BJ (cell line): Measurements from ENCODE around the gene SYNJ1. TPM values are rescaled to one million over a fixed set of nuclear protein-coding genes. Genes with fewer than 3 reads are reported as not detected.

Experiments used
- CTCF ChIA-PET: fragments of 350-600 bp; formaldehyde crosslinking; extraction: SDS; loops from one replicate; lab custom pipeline; 2021; ENCODE audit warnings: antibody characterized with exemption, inconsistent platforms; lab: Yijun Ruan, JAX
- POLR2A ChIA-PET: fragments of 300-600 bp; sonication (Branson Sonifier 250); formaldehyde crosslinking; extraction: SDS; loops from one replicate; lab custom pipeline; 2021; ENCODE audit warnings: antibody characterized with exemption; lab: Charles Lee
- DNase-seq: peaks from one replicate; pipeline ENCODE4 v3.0.0-alpha.2; 2011; ENCODE audit warnings: low read depth
- H3K27me3 ChIP-seq: 2 replicates; pipeline ENCODE4 v1.6.0; 2011; ENCODE audit warnings: low read length; ENCODE audit not compliant: control insufficient read depth, insufficient read depth
- H3K36me3 ChIP-seq: 2 replicates; pipeline ENCODE4 v1.5.1; 2011; ENCODE audit warnings: low read length; ENCODE audit not compliant: control insufficient read depth, insufficient read depth
- H3K4me3 ChIP-seq: 2 replicates; pipeline ENCODE4 v1.5.1; 2011; ENCODE audit warnings: low read depth, mild to moderate bottlenecking, control low read depth, low read length
- CTCF ChIP-seq: IDR thresholded peaks from 2 replicates; pipeline ENCODE4 v1.5.1; 2011; ENCODE audit warnings: low read depth, mild to moderate bottlenecking, control low read depth, inconsistent platforms, low read length, moderate library complexity; ENCODE audit not compliant: insufficient read depth
- polyA plus RNA-seq: library from polyadenylated mRNA; depleted of rRNA; stranded (reverse); fragments of >200 nt; gene quantifications from 2 replicates; pipeline ENCODE4 v1.2.3, GENCODE V29; 2011; rRNA removed

Gene SYNJ1
- polyA plus RNA-seq, 1 experiment = 5.0 TPM

DNA sequence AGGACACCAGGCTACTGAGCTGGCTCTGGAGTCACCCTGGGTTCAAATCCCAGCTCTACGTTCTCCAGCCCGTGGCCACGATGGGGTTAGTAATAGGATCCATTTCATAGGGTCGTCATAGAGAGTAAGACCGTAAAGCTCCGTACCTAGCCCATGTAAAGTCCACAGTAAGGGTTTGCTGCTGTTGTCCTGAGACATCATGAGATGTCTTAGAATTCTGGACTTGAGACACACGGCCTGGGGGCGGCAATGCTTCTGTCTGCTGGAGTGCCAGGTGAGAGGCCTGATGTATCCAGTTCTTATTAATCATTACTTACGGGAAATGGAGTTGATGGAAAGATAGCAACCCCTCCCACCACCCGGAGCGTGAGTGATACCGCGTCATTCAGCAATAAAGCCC, 146.1 kb downstream of the SYNJ1 start:
- ChIA-PET POLR2A (no interaction called here), CTCF (interaction anchor here (1.6 to 2.4 kb wide), 3 partner anchors 12 to 179 kb away, joined by 5 to 14 read pairs (median 6); no protein-coding TSS in a partner anchor)
- H3K36me3 ChIP-seq = no peaks in the 10 kb centered on the region
- no peak for TF ChIP-seq CTCF
- no peak for DNase-seq
- H3K27me3 ChIP-seq = peaks cover 18% of the 10 kb centered on the region
- H3K4me3 ChIP-seq = no peak overlapping the region

- POLR2A ChIA-PET = no interaction called here
- Histone ChIP-seq H3K4me3 (no peak overlapping the region), H3K27me3 (peaks cover 17% of the 10 kb centered on the region), H3K36me3 (no peaks in the 10 kb centered on the region)
- no peak for DNase-seq
- no peak for TF ChIP-seq CTCF
- CTCF ChIA-PET = interaction anchor here (1.2 to 3.5 kb wide), 3 partner anchors 11 to 167 kb away, joined by 3 to 26 read pairs (median 14); no protein-coding TSS in a partner anchor
These were observed 146.9 kb downstream of the SYNJ1 start for GRCh38 chr21:32580949-32581348.

Other genes with a start within 250 kb of the SYNJ1 start
- gene TCP10L, start 142.5 kb downstream of the SYNJ1 start, polyA plus RNA-seq = 0.11 TPM in 1 of 2 replicates, not detected in the other
- gene CFAP298, start 115.6 kb downstream of the SYNJ1 start, polyA plus RNA-seq = 14.5 and 16.4 TPM in 2 replicates
- 6.2 and 13.3 TPM in 2 replicates for gene PAXBP1, start 43.7 kb upstream of the SYNJ1 start, polyA plus RNA-seq